Caco-2 (cell line): Measurements from ENCODE around the gene PHACTR2. TPM values are rescaled to one million over a fixed set of nuclear protein-coding genes. Genes with fewer than 3 reads are reported as not detected.

Experiments
- BruUV-seq: library from RNA; stranded (reverse); fragments of 400-500 nt; replicated peaks from 2 replicates; lab custom pipeline; 2021; lab: Mats Ljungman, UMichigan
- CTCF ChIA-PET: fragments of 300-600 bp; sonication (Branson Sonifier 250); formaldehyde crosslinking; loops from one replicate; lab custom pipeline; 2022; ENCODE audit warnings: antibody characterized with exemption; lab: Charles Lee
- POLR2A ChIA-PET: fragments of 300-600 bp; sonication (Branson Sonifier 250); formaldehyde crosslinking; loops from one replicate; lab custom pipeline; 2022; ENCODE audit warnings: antibody characterized with exemption; lab: Charles Lee
- DNase-seq, 2 experiments: peaks; one replicate each; pipeline versions ENCODE4 v3.0.0 to v3.0.0-alpha.2; 2020 to 2022
- H3K27me3 ChIP-seq: replicated peaks from 2 replicates; pipeline ENCODE4 v1.6.0; 2011; ENCODE audit warnings: low read length; ENCODE audit not compliant: control insufficient read depth, insufficient read depth
- H3K36me3 ChIP-seq: 2 replicates; pipeline ENCODE4 v1.5.1; 2011; ENCODE audit warnings: low read length; ENCODE audit not compliant: control insufficient read depth, insufficient read depth
- H3K4me1 ChIP-seq: fragments of 250-450 bp; sonication (Bioruptor Pico); 2 replicates; pipeline ENCODE4 v1.5.1; 2020; ENCODE audit warnings: mild to moderate bottlenecking
- H3K4me3 ChIP-seq: 2 replicates; pipeline ENCODE4 v1.5.1; 2011; ENCODE audit warnings: low read depth, mild to moderate bottlenecking, control low read depth, low read length
- H3K9me3 ChIP-seq: fragments of 250-450 bp; sonication (Bioruptor Pico); 2 replicates; pipeline ENCODE4 v1.5.1; 2020; ENCODE audit warnings: mild to moderate bottlenecking, moderate library complexity
- H3K27ac Mint-ChIP-seq: one replicate; pipeline ENCODE4 v1.8.0; 2022; ENCODE audit warnings: mixed read lengths; ENCODE audit not compliant: unreplicated experiment
- H3K27me3 Mint-ChIP-seq: one replicate; pipeline ENCODE4 v1.8.0; 2022; ENCODE audit warnings: mixed read lengths; ENCODE audit not compliant: insufficient read depth, unreplicated experiment
- H3K36me3 Mint-ChIP-seq: one replicate; pipeline ENCODE4 v1.8.0; 2022; ENCODE audit warnings: mild to moderate bottlenecking, mixed read lengths; ENCODE audit not compliant: insufficient read depth, unreplicated experiment
- H3K4me1 Mint-ChIP-seq: one replicate; pipeline ENCODE4 v1.8.0; 2022; ENCODE audit warnings: low read depth, mixed read lengths; ENCODE audit not compliant: unreplicated experiment
- H3K4me3 Mint-ChIP-seq: one replicate; pipeline ENCODE4 v1.8.0; 2022; ENCODE audit warnings: mild to moderate bottlenecking, moderate library complexity, mixed read lengths; ENCODE audit not compliant: unreplicated experiment
- H3K9me3 Mint-ChIP-seq: one replicate; pipeline ENCODE4 v1.8.0; 2022; ENCODE audit warnings: mixed read lengths; ENCODE audit not compliant: unreplicated experiment
- CTCF ChIP-seq, 2 experiments: fragments of 200-600 bp in 1 of 2; IDR thresholded peaks; 1 replicate in 1 of 2; 2 replicates in 1 of 2; pipeline versions ENCODE4 v1.5.1 to v1.8.0; 2011 to 2022; ENCODE audit warnings: antibody characterized with exemption in 1 of 2, control low read depth in 1 of 2, inconsistent platforms in 1 of 2, low read depth in 1 of 2, low read length in 1 of 2, mild to moderate bottlenecking in 1 of 2, moderate library complexity in 1 of 2; ENCODE audit not compliant: insufficient read depth in 1 of 2, severe bottlenecking in 1 of 2, unreplicated experiment in 1 of 2
- intact Hi-C: fragments of 100-400 bp; cut with micrococcal nuclease; formaldehyde crosslinking; loops from one replicate; pipeline ENCODE4 v1.10.0; 2022; ENCODE audit not compliant: unreplicated experiment
- total RNA-seq: library from RNA; stranded (reverse); gene quantifications from 2 replicates; pipeline ENCODE4 v1.2.3, GENCODE V29; 2022

Gene PHACTR2
- total RNA-seq, 1 experiment from 2014 or later: 100 TPM

GRCh38 chr6:143691900-143692636, 14.3 kb downstream of the PHACTR2 start:
- no peaks in the 10 kb centered on the region for H3K9me3 ChIP-seq
- no peak overlapping the region for H3K4me3 ChIP-seq
- no peaks in the 10 kb centered on the region for H3K9me3 Mint-ChIP-seq
- H3K36me3 ChIP-seq: no peaks in the 10 kb centered on the region
- no peak overlapping the region for H3K27ac Mint-ChIP-seq
- no TSS peak for BruUV-seq
- no peaks in the 10 kb centered on the region for H3K27me3 Mint-ChIP-seq
- H3K4me1 ChIP-seq: peaks cover 63% of the 10 kb centered on the region
- ChIA-PET CTCF (no interaction called here), POLR2A (interaction anchor here (1.2 kb wide), 1 partner anchor 151 kb away, joined by 4 read pairs; the partner anchor contains the start of gene LTV1)
- TF ChIP-seq CTCF (IDR thresholded peaks at IDR 0.05; ENCODE audit: insufficient read depth in 1 of 2, low read depth in 1 of 2, low read length in 1 of 2, severe bottlenecking in 1 of 2, unreplicated experiment in 1 of 2): no peak
- H3K4me3 Mint-ChIP-seq: no peak overlapping the region
- no peak for DNase-seq
- H3K27me3 ChIP-seq: no peaks in the 10 kb centered on the region
- peaks cover 47% of the 10 kb centered on the region for H3K4me1 Mint-ChIP-seq
- H3K36me3 Mint-ChIP-seq: peaks cover 28% of the 10 kb centered on the region
- intact Hi-C loops: loop anchor here (1.0 to 2.0 kb wide), 2 partner anchors 13 to 55 kb away; no protein-coding TSS in a partner anchor

DNA sequence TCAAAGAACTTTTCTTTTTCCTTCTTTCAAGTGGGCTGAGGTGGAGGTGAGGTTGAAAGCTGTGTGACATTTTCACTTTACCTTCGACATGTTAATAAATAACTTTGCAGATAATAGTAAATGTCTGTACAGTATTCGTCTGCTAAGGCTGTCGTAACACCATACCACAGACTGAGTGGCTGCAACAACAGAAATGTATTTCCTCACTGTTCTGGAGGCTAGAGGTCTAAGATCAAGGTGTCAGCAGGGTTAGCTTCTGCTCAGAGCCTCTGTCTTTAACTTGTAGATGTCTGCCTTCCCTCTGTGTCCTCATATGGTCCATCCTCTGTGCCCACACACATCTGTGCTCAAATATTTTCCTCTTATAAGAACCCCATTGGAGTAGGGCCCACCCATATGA, 14.9 kb downstream of the PHACTR2 start:
- peak; percentile 61 to 65 for DNase-seq
- H3K27ac Mint-ChIP-seq: no peak overlapping the region
- H3K36me3 Mint-ChIP-seq: peaks cover 25% of the 10 kb centered on the region
- H3K27me3 ChIP-seq: no peaks in the 10 kb centered on the region
- POLR2A ChIA-PET: interaction anchor here (1.2 kb wide), 1 partner anchor 151 kb away, joined by 4 read pairs; the partner anchor contains the start of gene LTV1
- no peak for TF ChIP-seq CTCF (IDR thresholded peaks at IDR 0.05; ENCODE audit: insufficient read depth in 1 of 2, low read depth in 1 of 2, low read length in 1 of 2, severe bottlenecking in 1 of 2, unreplicated experiment in 1 of 2)
- no peaks in the 10 kb centered on the region for H3K9me3 Mint-ChIP-seq
- H3K9me3 ChIP-seq: no peaks in the 10 kb centered on the region
- no peak overlapping the region for H3K4me3 Mint-ChIP-seq
- H3K4me1 ChIP-seq: peaks cover 66% of the 10 kb centered on the region
- CTCF ChIA-PET: no interaction called here
- H3K36me3 ChIP-seq: no peaks in the 10 kb centered on the region
- peaks cover 45% of the 10 kb centered on the region for H3K4me1 Mint-ChIP-seq
- H3K27me3 Mint-ChIP-seq: no peaks in the 10 kb centered on the region
- H3K4me3 ChIP-seq: no peak overlapping the region
- intact Hi-C loops: loop anchor here (1.0 to 2.0 kb wide), 2 partner anchors 14 to 55 kb away; no protein-coding TSS in a partner anchor
- BruUV-seq: no TSS peak

GRCh38 chr6:143694013-143694412, 16.2 kb downstream of the PHACTR2 start:
- POLR2A ChIA-PET: no interaction called here
- Mint-ChIP-seq H3K9me3 (peaks cover 7% of the 10 kb centered on the region), H3K27me3 (no peaks in the 10 kb centered on the region), H3K4me1 (peaks cover 41% of the 10 kb centered on the region), H3K27ac (peak overlapping the region; percentile 17), H3K4me3 (no peak overlapping the region), H3K36me3 (peaks cover 18% of the 10 kb centered on the region)
- no peaks in the 10 kb centered on the region for H3K9me3 ChIP-seq
- no peaks in the 10 kb centered on the region for H3K27me3 ChIP-seq
- BruUV-seq: no TSS peak
- no peak for TF ChIP-seq CTCF (IDR thresholded peaks at IDR 0.05; ENCODE audit: insufficient read depth in 1 of 2, low read depth in 1 of 2, low read length in 1 of 2, severe bottlenecking in 1 of 2, unreplicated experiment in 1 of 2)
- no peaks in the 10 kb centered on the region for H3K36me3 ChIP-seq
- no peak overlapping the region for H3K4me3 ChIP-seq
- intact Hi-C loops: no loop called here
- peaks cover 66% of the 10 kb centered on the region for H3K4me1 ChIP-seq
- CTCF ChIA-PET: no interaction called here
- no peak for DNase-seq
